HG03066 (cell line): Measurements from ENCODE around the gene ARCN1.

Source experiments
- ATAC-seq: cut with Tn5 transposase; IDR thresholded peaks from one replicate; pipeline ENCODE4 v1.9.1; 2021; ENCODE audit warnings: low read depth; ENCODE audit not compliant: unreplicated experiment

Gene ARCN1

GRCh38 chr11:118619444-118620197 is 47.4 kb downstream of the ARCN1 start:
- no peak for ATAC-seq

GRCh38 chr11:118620529-118621070 is 48.4 kb downstream of the ARCN1 start:
- no peak for ATAC-seq

- ATAC-seq, result no peak
These were observed 49.0 kb downstream of the ARCN1 start for GRCh38 chr11:118621071-118621783.

GRCh38 chr11:118621784-118622375 is 49.7 kb downstream of the ARCN1 start:
- ATAC-seq, result no peak

- no peak for ATAC-seq
These were observed 50.4 kb downstream of the ARCN1 start for GRCh38 chr11:118622376-118623268.

- no peak for ATAC-seq
These were observed 51.1 kb downstream of the ARCN1 start for GRCh38 chr11:118623269-118623655.

GRCh38 chr11:118625036-118625690 is 53.0 kb downstream of the ARCN1 start:
- no peak for ATAC-seq

- ATAC-seq, result no peak
These were observed 53.8 kb downstream of the ARCN1 start for GRCh38 chr11:118625976-118626375.

GRCh38 chr11:118627566-118627965 is 55.4 kb downstream of the ARCN1 start:
- no peak for ATAC-seq

GRCh38 chr11:118628031-118628430 is 55.8 kb downstream of the ARCN1 start:
- no peak for ATAC-seq

- ATAC-seq, result no peak
These were observed 56.2 kb downstream of the ARCN1 start for GRCh38 chr11:118628432-118628831.

- ATAC-seq, result no peak
These were observed 56.8 kb downstream of the ARCN1 start for GRCh38 chr11:118628861-118629549.

GRCh38 chr11:118629761-118630661 is 57.8 kb downstream of the ARCN1 start:
- no peak for ATAC-seq

- ATAC-seq, result no peak
These were observed 59.1 kb downstream of the ARCN1 start for GRCh38 chr11:118631142-118631909.

GRCh38 chr11:118632577-118633318 is 60.5 kb downstream of the ARCN1 start:
- no peak for ATAC-seq

- no peak for ATAC-seq
These were observed 61.1 kb downstream of the ARCN1 start for GRCh38 chr11:118633319-118633690.

- no peak for ATAC-seq
These were observed 61.8 kb downstream of the ARCN1 start for GRCh38 chr11:118633979-118634378.
